ENCODE results near the gene KNOP1.

DNA sequence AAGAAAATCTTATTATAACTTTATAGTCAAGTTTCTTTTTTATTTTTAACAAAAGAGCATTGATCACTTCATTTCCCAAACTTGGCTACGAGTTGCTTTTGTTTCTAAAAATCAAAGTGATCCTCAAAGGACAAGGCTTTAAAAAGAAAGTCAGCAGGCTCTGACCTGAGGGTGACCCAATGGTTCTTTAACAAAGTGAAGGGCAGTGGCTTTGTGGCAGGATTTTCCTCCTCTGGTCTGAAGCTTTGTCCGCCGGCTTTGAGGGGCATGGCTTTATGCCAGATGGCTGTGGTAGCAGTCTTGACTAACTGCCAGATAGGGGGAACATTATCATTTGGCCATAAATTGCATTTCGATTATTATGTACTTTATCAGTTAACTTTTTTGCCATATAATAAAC, 28.5 kb upstream of the KNOP1 start:
- TF ChIP-seq MAZ (IDR thresholded peaks at IDR 0.05; ENCODE audit: borderline replicate concordance, low read depth, low read length): no peak
- TF ChIP-seq CTCF (conservative IDR thresholded peaks at IDR 0.05; ENCODE audit: low read depth, low read length): no peak
- TF ChIP-seq RAD21 (IDR thresholded peaks at IDR 0.05; ENCODE audit: low read length): no peak
- no peak for TF ChIP-seq POLR2A (IDR thresholded peaks at IDR 0.05; ENCODE audit: low read depth, low read length)
- TF ChIP-seq FOS (IDR thresholded peaks at IDR 0.05; ENCODE audit: low read depth, low read length): no peak
- no peak for TF ChIP-seq SMC3 (IDR thresholded peaks at IDR 0.05; ENCODE audit: low read depth, low read length)
- no peak for TF ChIP-seq BHLHE40 (IDR thresholded peaks at IDR 0.05; ENCODE audit: low read depth, low read length)
- TF ChIP-seq NFE2L2 (IDR thresholded peaks at IDR 0.05; ENCODE audit: low read depth, low read length): no peak
- TF ChIP-seq USF2 (IDR thresholded peaks at IDR 0.05; ENCODE audit: low read depth, low read length): no peak
- no peak for TF ChIP-seq MXI1 (IDR thresholded peaks at IDR 0.05; ENCODE audit: borderline replicate concordance, low read depth, low read length)
- no peak for TF ChIP-seq CEBPB (IDR thresholded peaks at IDR 0.05; ENCODE audit: low read depth, low read length)
- TF ChIP-seq CHD1 (IDR thresholded peaks at IDR 0.05; ENCODE audit: low read depth, low read length): no peak
- no peak for TF ChIP-seq RCOR1 (IDR thresholded peaks at IDR 0.05; ENCODE audit: insufficient replicate concordance, low read length)
